SK-N-MC (cell line): ENCODE results near the gene TTC16.

Experiments used
- EZH2 ChIP-seq: fragments of 200-600 bp; sonication (generic); IDR thresholded peaks from one replicate; pipeline ENCODE4 v1.6.1; 2017; ENCODE audit warnings: antibody characterized with exemption
- FOXP2 ChIP-seq: optimal IDR thresholded peaks from 2 replicates; pipeline ENCODE3; 2011; ENCODE audit warnings: mild to moderate bottlenecking, moderate library complexity; ENCODE audit not compliant: insufficient read depth; ENCODE audit errors: extremely low read length, control extremely low read depth
- POLR2AphosphoS5 ChIP-seq: IDR thresholded peaks from 2 replicates; pipeline ENCODE4 v1.6.1; 2012; ENCODE audit warnings: mild to moderate bottlenecking, low read depth, low read length, borderline replicate concordance

DNA sequence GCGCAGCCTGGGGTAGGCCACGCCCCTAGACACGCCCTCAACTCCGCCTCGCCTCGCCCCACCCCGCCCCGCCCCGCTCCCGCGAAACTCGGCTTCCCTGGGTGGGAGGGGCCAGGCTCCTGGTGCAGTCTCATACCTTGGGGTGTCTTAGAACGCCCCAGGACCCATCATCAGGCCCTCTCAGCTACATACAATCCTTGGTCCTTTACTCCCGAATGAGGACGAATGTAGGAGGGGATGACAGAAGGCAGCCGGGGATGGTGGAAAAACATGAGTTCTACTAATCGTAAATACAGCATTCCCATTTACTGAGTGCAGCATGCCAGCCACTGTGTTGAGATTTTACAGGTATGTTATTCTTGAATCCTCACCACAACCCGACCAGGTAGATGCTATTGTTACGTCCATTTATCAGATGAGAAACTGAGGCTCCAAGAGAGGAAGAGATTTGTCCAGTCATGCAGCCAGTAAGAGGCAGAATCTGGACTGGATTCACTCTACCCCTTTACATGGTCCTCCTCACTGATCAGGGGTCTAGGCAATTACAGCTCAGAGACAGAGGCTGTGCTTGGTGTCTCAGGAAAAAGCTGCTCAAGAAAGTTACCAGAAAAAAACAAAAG lies 55.8 kb downstream of the TTC16 start:
- TF ChIP-seq POLR2AphosphoS5: no peak
- no peak for TF ChIP-seq EZH2
- TF ChIP-seq FOXP2: no peak
